HEK293T (cell line): ENCODE data around the gene C1orf174.

ENCODE experiments used
- BHLHE40 ChIP-seq: fragments of 450-650 bp; IDR thresholded peaks from 2 replicates; pipeline ENCODE4 v1.6.1; 2016; ENCODE audit warnings: mild to moderate bottlenecking, moderate library complexity, borderline replicate concordance
- CTBP1 ChIP-seq: fragments of 450-650 bp; IDR thresholded peaks from 2 replicates; pipeline ENCODE4 v1.6.1; 2016; ENCODE audit warnings: borderline replicate concordance
- FOXA1 ChIP-seq: fragments of 450-650 bp; IDR thresholded peaks from 2 replicates; pipeline ENCODE4 v1.6.1; 2016; ENCODE audit warnings: mild to moderate bottlenecking
- FOXK2 ChIP-seq: fragments of 450-650 bp; IDR thresholded peaks from 2 replicates; pipeline ENCODE4 v1.6.1; 2016; ENCODE audit warnings: mild to moderate bottlenecking
- FOXM1 ChIP-seq: fragments of 450-650 bp; IDR thresholded peaks from 2 replicates; pipeline ENCODE4 v1.6.1; 2017; ENCODE audit warnings: mild to moderate bottlenecking, borderline replicate concordance
- HDGF ChIP-seq: fragments of 450-650 bp; IDR thresholded peaks from 2 replicates; pipeline ENCODE4 v1.6.1; 2017; ENCODE audit warnings: antibody characterized with exemption, borderline replicate concordance
- LEF1 ChIP-seq: fragments of 450-650 bp; IDR thresholded peaks from 2 replicates; pipeline ENCODE4 v1.6.1; 2017; ENCODE audit warnings: mild to moderate bottlenecking, borderline replicate concordance
- NFRKB ChIP-seq: fragments of 450-650 bp; IDR thresholded peaks from 2 replicates; pipeline ENCODE4 v1.6.1; 2016; ENCODE audit warnings: mild to moderate bottlenecking, moderate library complexity
- SP1 ChIP-seq: fragments of 450-650 bp; IDR thresholded peaks from 2 replicates; pipeline ENCODE4 v1.6.1; 2017
- TARDBP ChIP-seq: fragments of 450-650 bp; IDR thresholded peaks from 2 replicates; pipeline ENCODE4 v1.6.1; 2016

DNA sequence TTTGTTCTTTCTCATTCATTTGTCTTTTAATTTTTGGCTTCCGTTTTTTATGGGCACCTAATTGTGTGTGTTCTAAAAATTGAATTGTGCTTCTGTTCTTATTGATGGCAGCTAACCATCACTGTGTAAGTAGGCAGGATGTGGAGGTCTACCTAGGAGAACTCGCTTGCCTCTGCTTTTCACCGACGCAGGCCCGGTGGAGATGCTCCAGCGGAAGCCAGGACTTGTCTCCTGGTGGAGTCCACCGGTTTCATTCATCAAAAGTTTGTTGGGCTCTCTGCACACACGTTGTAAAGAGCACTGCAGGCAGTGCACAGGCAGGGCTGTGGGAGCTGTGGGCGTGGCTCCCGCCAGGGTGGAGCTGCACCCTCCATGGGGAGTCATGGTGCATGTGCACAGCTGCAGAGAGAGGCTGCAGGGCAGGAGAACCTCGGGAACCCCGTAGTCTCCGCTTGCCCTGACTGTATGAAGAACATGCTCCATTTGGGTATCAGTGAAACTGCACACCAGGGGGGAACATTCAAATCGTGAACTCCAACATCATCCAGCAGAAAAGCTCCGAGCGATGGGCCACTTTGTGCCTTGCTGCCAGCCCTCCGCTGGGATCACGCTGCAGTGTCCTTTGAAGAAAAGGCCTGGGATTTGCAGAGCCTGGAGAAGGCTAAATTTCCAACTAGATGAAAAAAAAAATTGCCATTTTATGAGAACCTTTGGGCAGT lies 6.0 kb upstream of the C1orf174 start:
- TF ChIP-seq FOXM1: no peak
- TF ChIP-seq FOXK2: no peak
- no peak for TF ChIP-seq HDGF
- no peak for TF ChIP-seq SP1
- no peak for TF ChIP-seq LEF1
- no peak for TF ChIP-seq FOXA1
- no peak for TF ChIP-seq TARDBP
- no peak for TF ChIP-seq NFRKB
- TF ChIP-seq CTBP1: no peak
- no peak for TF ChIP-seq BHLHE40
